Measurements from ENCODE around the gene PLA2R1. TPM values are rescaled to one million over a fixed set of nuclear protein-coding genes. Genes with fewer than 3 reads are reported as not detected.

The PLA2R1 gene
- total and polyA plus RNA-seq, 2 of the 4 experiments (the other 2 are of a cell fraction): 0.43 to 0.54 TPM

DNA sequence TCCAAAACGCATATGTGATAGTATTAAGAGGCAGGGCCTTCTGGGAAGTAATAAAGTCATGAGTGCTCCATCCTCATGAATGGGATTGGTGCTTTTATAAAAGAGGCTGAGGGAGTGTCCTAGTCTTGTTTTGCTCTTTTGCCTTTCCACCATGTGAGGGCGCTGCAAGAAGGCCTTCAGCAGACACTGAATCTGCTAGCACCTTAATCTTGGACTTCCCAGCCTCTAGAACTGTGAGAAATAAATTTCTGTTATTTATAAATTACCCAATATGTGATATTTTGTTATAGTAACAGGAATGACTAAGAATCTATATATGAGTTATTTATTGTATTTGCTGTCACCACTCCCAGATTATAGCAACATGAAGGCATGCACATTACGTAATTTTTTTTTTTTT is 63.5 kb downstream of the PLA2R1 start:
- Histone ChIP-seq H3K27ac (ENCODE audit: insufficient read depth, low read length) (no peak overlapping the region), H3K36me3 (ENCODE audit: control insufficient read depth, insufficient read depth, low read length) (no peaks in the 10 kb centered on the region), H3K79me1 (ENCODE audit: low read depth in 1 of 2, low read length in 2 of 2) (no peaks in the 10 kb centered on the region), H3K4me3 (ENCODE audit: insufficient read depth, low read depth, low read length) (no peak overlapping the region), H3K18ac (ENCODE audit: low read depth, low read length) (no peak overlapping the region), H3K9me1 (ENCODE audit: insufficient read depth, low read length) (no peaks in the 10 kb centered on the region), H2AK9ac (replicated peaks; ENCODE audit: low read depth, low read length, poor library complexity) (no peak overlapping the region), H3K56ac (ENCODE audit: extremely low read depth, insufficient read depth, low read length) (no peak overlapping the region), H2BK5ac (ENCODE audit: low read depth, low read length, poor library complexity, severe bottlenecking) (no peak overlapping the region), H4K20me1 (ENCODE audit: insufficient read depth, low read length) (no peaks in the 10 kb centered on the region), H3K27me3 (ENCODE audit: control insufficient read depth, insufficient read depth, low read length) (no peaks in the 10 kb centered on the region), H3K9ac (ENCODE audit: low read depth, low read length) (no peak overlapping the region), H3K4me2 (ENCODE audit: low read depth, low read length) (no peak overlapping the region), H3K14ac (replicated peaks; ENCODE audit: low read depth, low read length) (no peak overlapping the region), H3K9me3 (ENCODE audit: control insufficient read depth, insufficient read depth, low read length) (peaks cover 2% of the 10 kb centered on the region; the same call in 1 of the 2 replicates), H2BK15ac (ENCODE audit: low read depth, low read length) (no peak overlapping the region), H3K4ac (ENCODE audit: low read depth, low read length) (no peak overlapping the region), H4K8ac (ENCODE audit: low read depth in 2 of 2, low read length in 2 of 2) (no peak overlapping the region), H2AFZ (replicated peaks; ENCODE audit: low read length, poor library complexity) (no peak overlapping the region), H2BK20ac (ENCODE audit: low read depth, low read length) (no peak overlapping the region), H3K23ac (ENCODE audit: low read depth, low read length) (no peak overlapping the region), H2BK120ac (ENCODE audit: low read depth, low read length) (no peak overlapping the region), H2AK5ac (ENCODE audit: low read depth, low read length) (no peak overlapping the region), H3K4me1 (ENCODE audit: control insufficient read depth, insufficient read depth, low read length) (no peaks in the 10 kb centered on the region; the same call in 1 of the 2 replicates), H4K91ac (ENCODE audit: insufficient read depth, low read depth, low read length) (no peak overlapping the region), H4K5ac (ENCODE audit: low read depth, low read length) (no peak overlapping the region)
- CTCF ChIA-PET: no interaction called here
- DNase-seq (no peak), ATAC-seq (ENCODE audit: low read depth) (no peak)
- dilution Hi-C loops (cut with HindIII; ENCODE audit: low sequenced_read_pairs, unreplicated experiment): no loop called here
- intact Hi-C loops (cut with micrococcal nuclease): no loop called here
- in situ Hi-C loops (cut with MboI; ENCODE audit: low sequenced_read_pairs): no loop called here
- POLR2A ChIA-PET (ENCODE audit: unreplicated experiment): no interaction called here
- no TSS peak for BruUV-seq (replicated peaks)
- TF ChIP-seq, protein P1, sequence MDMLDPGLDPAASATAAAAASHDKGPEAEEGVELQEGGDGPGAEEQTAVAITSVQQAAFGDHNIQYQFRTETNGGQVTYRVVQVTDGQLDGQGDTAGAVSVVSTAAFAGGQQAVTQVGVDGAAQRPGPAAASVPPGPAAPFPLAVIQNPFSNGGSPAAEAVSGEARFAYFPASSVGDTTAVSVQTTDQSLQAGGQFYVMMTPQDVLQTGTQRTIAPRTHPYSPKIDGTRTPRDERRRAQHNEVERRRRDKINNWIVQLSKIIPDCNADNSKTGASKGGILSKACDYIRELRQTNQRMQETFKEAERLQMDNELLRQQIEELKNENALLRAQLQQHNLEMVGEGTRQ (IDR thresholded peaks at IDR 0.05; ENCODE audit: low read depth, low read length): no peak
- TF ChIP-seq BHLHE40 (IDR thresholded peaks at IDR 0.05; ENCODE audit: low read depth, low read length): no peak
- TF ChIP-seq MAFK (IDR thresholded peaks at IDR 0.05; ENCODE audit: low read depth, low read length): no peak
- TF ChIP-seq MAZ (IDR thresholded peaks at IDR 0.05; ENCODE audit: borderline replicate concordance, low read depth, low read length): no peak
- no peak for TF ChIP-seq NFE2L2 (IDR thresholded peaks at IDR 0.05; ENCODE audit: low read depth, low read length)
- no peak for TF ChIP-seq CEBPB (IDR thresholded peaks at IDR 0.05; ENCODE audit: low read depth, low read length)
- no peak for TF ChIP-seq CHD1 (IDR thresholded peaks at IDR 0.05; ENCODE audit: low read depth, low read length)
- no peak for TF ChIP-seq MXI1 (IDR thresholded peaks at IDR 0.05; ENCODE audit: borderline replicate concordance, low read depth, low read length)
- TF ChIP-seq, protein P2, sequence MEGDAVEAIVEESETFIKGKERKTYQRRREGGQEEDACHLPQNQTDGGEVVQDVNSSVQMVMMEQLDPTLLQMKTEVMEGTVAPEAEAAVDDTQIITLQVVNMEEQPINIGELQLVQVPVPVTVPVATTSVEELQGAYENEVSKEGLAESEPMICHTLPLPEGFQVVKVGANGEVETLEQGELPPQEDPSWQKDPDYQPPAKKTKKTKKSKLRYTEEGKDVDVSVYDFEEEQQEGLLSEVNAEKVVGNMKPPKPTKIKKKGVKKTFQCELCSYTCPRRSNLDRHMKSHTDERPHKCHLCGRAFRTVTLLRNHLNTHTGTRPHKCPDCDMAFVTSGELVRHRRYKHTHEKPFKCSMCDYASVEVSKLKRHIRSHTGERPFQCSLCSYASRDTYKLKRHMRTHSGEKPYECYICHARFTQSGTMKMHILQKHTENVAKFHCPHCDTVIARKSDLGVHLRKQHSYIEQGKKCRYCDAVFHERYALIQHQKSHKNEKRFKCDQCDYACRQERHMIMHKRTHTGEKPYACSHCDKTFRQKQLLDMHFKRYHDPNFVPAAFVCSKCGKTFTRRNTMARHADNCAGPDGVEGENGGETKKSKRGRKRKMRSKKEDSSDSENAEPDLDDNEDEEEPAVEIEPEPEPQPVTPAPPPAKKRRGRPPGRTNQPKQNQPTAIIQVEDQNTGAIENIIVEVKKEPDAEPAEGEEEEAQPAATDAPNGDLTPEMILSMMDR (conservative IDR thresholded peaks at IDR 0.05; ENCODE audit: low read depth, low read length): no peak; the same call in 1 of the 2 replicates
- TF ChIP-seq SMC3 (IDR thresholded peaks at IDR 0.05; ENCODE audit: low read depth, low read length): no peak
- no peak for TF ChIP-seq RCOR1 (IDR thresholded peaks at IDR 0.05; ENCODE audit: insufficient replicate concordance, low read length)
- TF ChIP-seq POLR2A (IDR thresholded peaks at IDR 0.05; ENCODE audit: low read depth, low read length): no peak
- TF ChIP-seq, protein P3, sequence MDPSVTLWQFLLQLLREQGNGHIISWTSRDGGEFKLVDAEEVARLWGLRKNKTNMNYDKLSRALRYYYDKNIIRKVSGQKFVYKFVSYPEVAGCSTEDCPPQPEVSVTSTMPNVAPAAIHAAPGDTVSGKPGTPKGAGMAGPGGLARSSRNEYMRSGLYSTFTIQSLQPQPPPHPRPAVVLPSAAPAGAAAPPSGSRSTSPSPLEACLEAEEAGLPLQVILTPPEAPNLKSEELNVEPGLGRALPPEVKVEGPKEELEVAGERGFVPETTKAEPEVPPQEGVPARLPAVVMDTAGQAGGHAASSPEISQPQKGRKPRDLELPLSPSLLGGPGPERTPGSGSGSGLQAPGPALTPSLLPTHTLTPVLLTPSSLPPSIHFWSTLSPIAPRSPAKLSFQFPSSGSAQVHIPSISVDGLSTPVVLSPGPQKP (IDR thresholded peaks at IDR 0.05; ENCODE audit: borderline replicate concordance, low read depth, low read length): no peak
- no CpG with 5 or more reads among the region's 3 CpGs for WGBS, 2 experiments (ENCODE audit: extremely low coverage in 2 of 2, insufficient read length in 1 of 2)
